CD4-positive, alpha-beta T cell treated with Interleukin-17A for 4 hours (primary cell): Measurements from ENCODE around the gene ZFHX2.
"Not testable (repeated sequence)": the region's sequence is repeated elsewhere in the genome, so short reads cannot be mapped to it uniquely, and the experiment has no call there.

Experiments used
- DNase-seq: peaks from one replicate; pipeline ENCODE4 v3.0.0-alpha.2; 2020; ENCODE audit warnings: mixed read lengths

ZFHX2 gene

DNA sequence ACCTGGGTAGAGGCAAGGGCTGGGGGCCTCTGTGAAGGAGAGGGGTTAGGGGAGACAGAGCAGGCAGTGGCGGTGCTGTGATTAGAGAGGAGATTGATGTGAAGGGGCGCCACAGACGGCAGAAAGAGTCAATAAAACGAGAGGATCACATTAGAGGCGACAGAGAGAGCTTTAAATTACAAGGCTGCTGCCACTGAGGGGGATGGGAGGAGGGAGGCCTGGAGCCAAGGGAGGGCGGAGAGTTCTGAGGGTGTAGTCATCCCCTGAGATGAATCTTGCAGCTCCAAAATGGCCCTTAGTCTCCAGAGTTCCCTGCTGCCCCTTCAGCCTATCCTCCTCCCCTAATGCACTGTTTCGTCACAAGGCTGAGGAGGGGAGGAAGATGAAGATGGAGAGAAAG lies 12.8 kb downstream of the ZFHX2 start:
- DNase-seq, result no peak

DNA sequence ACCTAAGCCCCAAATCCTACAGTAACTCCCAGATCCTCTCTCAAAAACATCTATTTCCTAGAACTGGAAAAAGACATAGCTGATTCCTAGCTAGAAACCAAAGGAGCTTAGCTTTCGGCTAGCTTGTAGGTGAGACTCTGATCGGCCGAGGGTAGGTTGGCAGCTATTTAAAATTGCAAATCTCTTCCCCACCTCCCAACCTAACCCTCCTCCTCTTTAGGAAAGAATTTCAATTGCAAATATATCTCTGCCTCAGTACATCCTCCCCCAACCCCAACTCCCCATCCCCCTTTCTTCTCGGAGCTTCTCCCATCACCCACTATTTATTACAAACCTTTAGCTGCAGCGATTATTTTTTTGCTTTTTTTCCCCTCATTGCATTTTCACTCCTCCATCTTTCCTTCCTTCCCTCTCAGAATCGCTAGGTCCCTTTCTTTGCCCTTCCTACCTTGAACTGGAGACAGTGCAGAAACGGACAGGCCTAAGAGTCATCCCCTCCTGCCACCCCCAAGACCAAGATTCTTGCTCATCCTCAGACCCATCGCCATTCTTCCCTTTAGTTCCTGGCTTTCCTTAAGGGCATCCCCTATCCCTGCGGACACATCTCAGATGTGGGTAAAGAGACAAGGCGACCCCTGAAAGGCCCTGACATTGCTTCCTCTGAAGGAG lies 13.4 kb downstream of the ZFHX2 start:
- no peak for DNase-seq

DNA sequence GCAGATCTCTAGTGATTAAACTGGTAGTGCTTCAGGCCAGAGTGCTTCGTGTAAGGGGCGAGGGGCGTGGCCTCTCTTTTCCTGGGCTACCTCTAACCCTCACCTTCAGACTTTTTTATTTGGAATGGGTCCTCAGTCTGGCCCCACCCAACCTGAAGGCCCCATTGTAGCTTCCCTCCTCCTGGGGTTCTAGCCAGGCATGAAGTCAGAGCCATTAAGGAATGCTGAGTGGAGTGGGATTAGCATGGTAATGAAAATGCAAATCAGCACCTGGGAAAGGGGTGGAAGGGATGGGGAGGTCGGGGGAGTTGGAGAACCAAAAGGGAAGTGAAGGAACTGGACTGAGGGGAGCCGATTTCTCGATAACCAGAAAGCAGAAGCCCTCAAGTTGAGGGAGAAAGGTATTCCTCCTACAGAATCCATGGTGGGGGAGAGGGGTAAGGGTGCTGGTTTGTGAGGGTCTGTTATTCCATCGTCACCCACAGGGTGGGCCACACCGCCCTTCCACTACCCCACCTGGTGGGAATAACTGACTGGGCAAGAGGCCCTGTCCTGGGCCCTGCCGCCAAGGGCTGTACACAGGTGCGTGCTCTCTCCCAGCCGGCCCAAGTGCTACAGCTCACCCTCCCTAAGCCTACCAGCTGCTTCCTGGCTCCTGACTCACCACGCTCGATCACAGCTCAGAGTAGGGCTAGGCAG lies 14.1 kb downstream of the ZFHX2 start:
- no peak for DNase-seq

GRCh38 chr14:23536906-23537305 lies 14.7 kb downstream of the ZFHX2 start:
- not testable (repeated sequence) for DNase-seq

- no peak for DNase-seq
Observed at GRCh38 chr14:23536494-23536893, 15.1 kb downstream of the ZFHX2 start.

GRCh38 chr14:23535943-23536342 lies 15.6 kb downstream of the ZFHX2 start:
- DNase-seq, result no peak

- no peak for DNase-seq
Observed at GRCh38 chr14:23533652-23534435, 17.7 kb downstream of the ZFHX2 start.

DNA sequence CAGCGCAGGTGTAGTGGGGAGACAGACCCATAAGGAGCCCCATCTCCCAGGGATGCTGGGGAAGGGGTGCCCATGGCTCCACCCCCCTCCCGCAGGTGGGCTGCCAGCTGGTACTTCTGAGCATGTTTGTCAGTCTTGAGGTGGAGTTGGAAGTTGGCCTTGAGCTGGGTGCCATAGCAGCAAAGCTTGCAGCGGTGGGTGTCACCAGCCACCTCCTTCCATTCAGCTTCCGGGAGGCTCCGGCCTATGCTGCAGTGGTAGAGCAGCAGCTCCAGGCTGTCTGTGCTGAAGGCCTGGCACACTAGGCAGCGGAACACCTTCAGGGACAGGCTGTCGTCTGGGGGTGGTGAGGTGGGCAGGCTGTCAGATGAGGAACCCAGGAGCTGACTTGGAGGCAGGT lies 18.9 kb downstream of the ZFHX2 start:
- DNase-seq, result no peak

DNA sequence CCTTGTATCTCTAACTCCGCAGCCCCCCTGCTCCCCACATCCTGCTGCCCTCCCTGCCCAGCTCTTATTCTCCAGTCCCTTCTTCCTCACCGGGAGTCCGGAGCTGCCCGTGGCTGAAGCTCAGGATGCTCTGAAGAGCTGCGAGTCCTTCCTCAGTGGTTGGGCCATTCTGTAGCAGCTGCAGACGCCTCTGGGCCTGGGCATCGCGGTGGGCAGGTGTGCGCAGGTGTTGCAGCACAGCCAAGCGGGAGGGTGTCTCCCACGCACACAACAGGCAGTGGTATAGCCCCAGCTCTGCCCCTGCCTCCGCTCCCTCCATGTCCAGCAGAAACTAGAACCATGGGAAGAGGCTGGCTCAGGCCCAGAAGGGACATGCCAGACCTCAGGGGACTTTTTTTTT lies 20.2 kb downstream of the ZFHX2 start:
- DNase-seq, result no peak

DNA sequence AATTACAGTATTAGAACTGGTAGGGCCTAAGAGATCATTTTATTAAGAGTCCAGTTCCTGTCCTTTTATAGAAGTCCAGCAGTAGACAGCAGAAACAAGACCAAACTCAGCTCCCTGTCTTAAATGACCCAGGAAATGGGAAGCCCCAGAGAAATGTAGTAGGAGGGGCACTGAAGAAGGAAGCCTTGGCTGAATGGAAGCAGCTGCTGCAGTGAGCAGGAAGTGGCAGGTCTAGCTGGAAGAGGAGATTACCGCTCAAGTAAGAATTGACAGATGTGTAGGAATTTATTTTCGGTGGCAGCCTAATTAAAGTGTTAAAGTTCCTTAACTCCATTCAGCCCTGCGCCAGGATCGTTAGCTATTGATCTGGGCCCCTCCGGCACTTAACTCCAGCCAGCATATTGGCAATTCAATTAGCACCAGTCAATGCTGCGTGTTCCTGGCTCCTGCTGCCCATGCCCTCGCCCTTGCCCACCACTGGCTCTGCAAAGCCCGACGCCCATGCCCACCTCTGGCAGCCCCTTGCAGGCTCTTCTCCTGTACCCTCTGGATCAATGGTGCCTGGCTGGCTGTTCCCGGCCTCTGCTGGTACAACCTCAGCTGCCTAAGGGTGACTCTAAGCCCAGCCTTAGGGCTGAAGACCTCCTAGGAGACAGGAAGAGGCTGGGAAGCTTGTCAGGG lies 21.1 kb downstream of the ZFHX2 start:
- DNase-seq, result no peak

DNA sequence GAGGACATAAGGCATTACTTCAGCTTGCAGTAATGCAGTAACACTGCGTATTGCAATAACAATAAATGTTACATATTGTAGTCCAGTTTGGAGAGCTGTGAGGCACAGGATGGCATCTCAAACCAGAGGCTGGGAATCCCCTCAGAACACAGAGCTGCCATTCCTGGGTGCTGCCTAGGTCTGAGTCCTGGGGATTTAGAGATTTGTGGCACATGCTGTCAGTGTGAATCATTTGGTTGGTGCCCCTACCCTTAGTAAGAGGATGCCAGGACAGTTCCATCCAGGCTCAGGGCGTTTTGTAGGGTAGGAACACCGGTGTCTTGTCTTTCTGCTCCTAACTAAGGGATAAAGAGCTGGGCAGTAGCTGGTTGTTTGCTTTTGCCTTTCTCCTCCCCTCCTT lies 22.5 kb downstream of the ZFHX2 start:
- no peak for DNase-seq

- no peak for DNase-seq
Observed at GRCh38 chr14:23528555-23528954, 23.0 kb downstream of the ZFHX2 start.

DNA sequence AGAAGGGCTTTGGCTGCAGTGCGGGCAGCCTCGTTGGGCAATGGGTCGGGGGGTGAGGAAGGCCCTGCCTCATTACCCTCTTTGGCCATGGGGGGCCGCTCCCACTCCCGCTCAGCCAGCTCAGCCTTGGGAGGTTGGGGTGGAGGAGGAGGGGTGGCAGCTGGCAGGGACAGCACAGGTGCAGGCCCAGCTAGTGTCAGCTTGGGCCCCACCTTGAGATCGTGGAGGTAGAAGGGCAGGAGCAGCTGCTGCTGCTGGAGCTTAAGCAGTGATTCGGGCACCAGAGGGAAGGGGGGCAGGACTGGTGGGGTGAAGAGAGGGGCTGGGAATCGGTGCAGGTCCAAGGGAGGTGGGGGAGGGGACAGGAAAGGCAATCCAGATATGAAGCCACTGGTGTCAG lies 26.0 kb downstream of the ZFHX2 start:
- no peak for DNase-seq

- no peak for DNase-seq
Observed at GRCh38 chr14:23524954-23525353, 26.6 kb downstream of the ZFHX2 start.

DNA sequence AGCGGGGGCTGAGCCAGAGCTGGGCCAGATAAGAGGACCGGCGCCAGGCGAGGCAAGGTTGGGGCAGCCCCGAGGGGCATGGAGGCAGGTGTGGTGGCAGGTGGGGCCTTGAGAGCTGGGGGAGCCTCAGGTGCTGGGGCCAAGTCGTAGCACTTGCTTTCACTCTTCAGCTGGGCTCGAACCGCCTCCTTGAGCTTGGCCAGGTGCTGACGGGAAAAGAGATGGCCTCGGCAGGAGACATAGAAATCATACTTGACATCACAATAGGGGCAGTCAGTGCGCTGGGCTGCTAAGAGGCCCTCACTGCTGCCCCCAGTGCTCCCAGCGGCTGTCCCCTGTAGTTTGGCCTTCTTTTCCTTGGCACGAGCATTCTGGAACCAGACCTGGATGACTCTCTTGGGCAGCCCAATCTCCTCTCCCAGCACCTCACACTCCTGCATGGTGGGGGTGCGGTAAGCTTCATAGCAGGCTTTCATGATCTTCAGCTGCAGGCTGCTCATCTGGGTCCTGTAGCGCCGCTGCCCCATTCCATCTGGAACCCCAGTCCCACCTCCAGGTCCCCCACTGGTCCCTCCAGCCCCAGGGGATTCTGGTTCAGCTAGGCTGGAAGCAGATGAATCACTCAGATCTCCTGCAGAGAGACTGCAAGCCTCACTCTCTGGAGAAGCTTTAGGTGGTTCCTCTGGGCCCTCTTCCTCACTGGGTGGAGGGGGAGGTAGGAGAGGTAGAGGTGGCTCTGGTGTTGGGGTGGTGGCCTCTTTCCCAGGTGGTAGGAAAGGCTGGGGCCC lies 28.1 kb downstream of the ZFHX2 start:
- no peak for DNase-seq

GRCh38 chr14:23522643-23523198 lies 28.8 kb downstream of the ZFHX2 start:
- no peak for DNase-seq

GRCh38 chr14:23521785-23522640 lies 29.6 kb downstream of the ZFHX2 start:
- no peak for DNase-seq

- DNase-seq, result no peak
Observed at GRCh38 chr14:23520899-23521533, 30.5 kb downstream of the ZFHX2 start.

DNA sequence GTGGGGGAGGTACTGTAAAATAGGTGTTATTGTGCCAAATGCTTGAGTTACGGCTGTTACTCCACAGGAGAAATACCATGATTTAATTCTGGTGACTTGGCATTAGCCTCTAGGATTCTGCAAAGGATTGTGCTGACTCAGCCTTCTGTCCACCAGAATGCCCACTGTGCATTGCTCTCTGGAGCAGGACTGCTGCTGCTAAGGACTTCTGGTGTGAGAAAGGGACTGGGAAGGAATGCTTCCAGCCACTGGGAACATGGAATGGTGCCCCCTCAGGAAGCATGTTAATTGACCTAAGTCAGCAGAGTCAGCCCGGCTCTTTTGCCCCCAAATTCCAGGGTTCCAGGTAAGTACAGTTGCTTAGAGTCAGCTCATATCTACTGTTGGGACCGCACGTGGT lies 32.9 kb downstream of the ZFHX2 start:
- no peak for DNase-seq

GRCh38 chr14:23517650-23518326 lies 33.8 kb downstream of the ZFHX2 start:
- no peak for DNase-seq
